HG03066 (cell line): ENCODE results near the gene CDHR2.
A peak's percentile ranks its signal among the peaks of the same experiment; 100 is the strongest.
"Not testable (repeated sequence)": the region's sequence is repeated elsewhere in the genome, so short reads cannot be mapped to it uniquely, and the experiment has no call there.

Experiments
- ATAC-seq: cut with Tn5 transposase; IDR thresholded peaks from one replicate; pipeline ENCODE4 v1.9.1; 2021; ENCODE audit warnings: low read depth; ENCODE audit not compliant: unreplicated experiment

Gene CDHR2

DNA sequence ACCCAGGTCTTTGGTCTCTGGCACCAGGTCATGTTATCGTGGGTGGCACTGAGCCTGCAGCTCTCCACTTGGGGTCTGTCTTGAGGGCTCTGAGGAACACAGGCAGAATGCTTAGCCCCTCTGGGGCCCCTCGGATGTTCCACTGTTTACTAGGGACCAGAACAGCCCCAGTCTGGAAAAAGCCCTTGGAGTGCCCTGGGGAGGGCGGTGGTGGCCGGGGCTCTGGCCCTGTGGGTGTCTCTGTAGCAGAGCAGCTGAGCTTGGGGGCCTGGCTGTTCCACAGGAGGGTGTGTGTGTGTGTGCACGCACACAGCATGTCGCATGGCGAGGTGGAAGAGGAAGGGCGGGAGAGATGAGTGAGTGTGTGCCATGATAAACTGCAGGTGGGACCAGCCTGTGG lies 45.4 kb downstream of the CDHR2 start:
- no peak for ATAC-seq

DNA sequence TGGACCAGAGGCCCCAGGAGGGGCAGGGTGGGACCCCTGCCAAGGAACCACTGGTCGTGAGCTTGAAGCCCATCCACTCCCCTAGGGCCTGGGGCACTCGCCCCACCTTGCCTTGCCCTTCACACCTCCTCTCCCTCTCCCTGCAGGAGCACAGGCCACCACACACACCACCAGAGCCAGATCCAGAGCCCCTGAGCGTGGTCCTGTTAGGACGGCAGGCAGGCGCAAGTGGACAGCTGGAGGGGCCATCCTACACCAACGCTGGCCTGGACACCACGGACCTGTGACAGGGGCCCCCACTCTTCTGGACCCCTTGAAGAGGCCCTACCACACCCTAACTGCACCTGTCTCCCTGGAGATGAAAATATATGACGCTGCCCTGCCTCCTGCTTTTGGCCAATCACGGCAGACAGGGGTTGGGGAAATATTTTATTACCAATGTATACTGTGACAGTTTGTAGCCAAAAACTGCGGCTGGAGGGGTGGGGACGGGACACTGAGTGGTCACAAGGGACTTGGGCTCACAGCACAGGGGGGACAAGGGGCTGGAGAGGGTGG lies 46.3 kb downstream of the CDHR2 start:
- ATAC-seq = no peak

DNA sequence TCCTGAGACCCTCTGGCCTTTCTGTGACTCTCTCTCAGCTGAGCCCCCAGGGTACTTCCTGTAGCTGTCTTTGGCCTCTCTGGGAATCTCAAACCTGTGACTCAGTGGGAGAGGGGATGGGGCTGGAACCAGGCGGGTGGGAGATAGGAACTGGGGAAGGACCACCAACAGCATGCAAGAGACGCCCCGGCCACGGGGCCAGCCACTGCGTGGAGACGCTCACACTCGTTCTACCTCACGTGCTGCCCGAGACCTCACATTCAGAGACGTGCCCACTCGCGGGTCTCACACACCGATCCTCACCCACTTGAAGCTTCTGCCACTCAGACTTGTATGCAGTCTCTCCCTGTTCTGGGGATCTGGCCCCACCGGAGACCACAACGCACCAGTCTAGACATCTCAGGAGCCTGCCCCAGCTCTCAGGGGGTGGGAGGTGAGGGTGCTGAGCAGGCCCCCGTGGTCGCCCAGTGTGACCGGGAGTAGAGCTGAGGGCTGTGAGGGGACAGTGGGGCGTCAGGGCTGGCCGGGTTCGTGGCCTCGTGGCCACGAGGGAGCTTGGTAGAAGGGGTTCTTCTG lies 47.0 kb downstream of the CDHR2 start:
- no peak for ATAC-seq

DNA sequence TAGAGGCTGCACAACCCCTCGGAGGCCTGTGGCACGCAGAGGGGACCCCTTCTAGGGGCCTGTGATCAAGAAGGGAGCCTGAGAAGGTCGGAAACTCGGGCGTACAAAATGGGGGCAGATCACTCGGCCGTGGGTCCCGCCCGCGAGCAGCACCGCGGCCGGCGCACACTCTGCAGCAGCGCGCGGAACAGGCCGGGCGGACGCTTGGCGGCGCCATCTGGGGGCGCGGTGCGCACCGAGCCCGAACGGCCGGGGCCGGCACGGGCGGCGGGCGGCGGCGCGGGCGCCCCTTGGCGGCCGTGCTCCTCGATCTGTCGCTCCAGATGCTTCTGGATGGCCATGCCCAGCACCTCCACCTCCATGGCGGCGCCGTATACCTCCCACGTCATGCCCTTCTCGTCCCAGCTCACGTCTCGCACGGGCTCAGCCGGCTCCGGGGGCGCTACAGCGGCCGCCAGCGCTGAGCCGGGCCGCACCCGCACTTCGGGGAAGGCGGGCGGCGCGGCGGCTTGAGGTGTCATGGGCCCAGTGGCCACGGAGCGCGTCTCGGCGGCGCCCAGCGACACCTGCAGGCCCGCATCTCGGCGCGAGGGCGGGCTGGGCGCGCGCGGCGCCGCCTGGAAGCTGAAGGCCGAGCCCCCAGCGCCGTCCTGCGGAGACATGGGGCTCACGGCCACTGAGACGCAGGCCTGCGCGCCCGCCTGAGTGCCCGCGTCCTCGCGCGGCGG lies 47.7 kb downstream of the CDHR2 start:
- no peak for ATAC-seq

DNA sequence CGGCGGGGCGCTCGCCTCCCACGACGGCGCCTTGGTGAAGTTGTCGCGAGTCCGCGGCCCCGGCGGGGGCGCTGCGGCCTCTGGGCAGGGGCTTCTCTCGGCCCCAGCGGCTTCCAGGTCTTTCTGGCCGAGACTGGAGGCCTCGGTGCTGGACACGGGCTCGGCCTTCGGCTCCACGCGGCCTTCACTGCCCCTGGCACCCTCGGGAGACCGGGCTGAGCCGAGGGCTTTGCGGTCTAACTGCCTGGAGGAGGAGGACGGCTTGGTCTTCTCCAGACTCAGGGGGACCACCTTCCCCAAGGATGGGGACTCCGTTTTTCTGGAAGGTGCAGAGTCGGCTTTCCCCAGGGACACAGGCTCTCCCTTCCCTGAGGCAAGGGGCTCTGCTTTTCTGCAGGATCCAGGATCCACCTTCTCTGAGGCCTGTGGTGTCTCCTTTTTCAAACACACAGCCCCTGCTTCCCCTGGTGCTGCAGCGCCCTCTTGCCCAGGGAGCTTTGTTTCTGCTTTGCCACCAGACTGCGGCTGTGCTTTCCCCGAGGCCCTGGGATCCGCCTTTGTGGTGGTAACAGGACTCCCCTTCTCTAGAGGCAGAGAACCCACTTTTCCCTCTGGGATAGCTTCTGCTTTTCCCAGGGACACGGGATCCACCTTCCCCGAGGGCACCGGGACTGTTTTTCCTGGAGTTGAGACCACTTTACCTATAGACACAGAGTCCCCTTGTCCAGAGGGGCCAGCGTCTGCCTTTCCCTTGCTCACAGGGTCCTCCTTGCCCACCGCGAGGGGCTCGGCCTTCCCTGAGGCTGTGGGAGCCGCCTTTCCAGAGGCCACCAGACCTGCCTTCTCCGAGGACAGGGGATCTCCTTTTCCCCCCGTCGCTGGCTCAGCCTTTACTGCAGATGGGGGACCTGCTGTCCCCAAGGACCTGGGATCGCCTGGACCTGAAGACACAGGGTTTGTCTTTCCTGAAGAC lies 48.6 kb downstream of the CDHR2 start:
- ATAC-seq = no peak

DNA sequence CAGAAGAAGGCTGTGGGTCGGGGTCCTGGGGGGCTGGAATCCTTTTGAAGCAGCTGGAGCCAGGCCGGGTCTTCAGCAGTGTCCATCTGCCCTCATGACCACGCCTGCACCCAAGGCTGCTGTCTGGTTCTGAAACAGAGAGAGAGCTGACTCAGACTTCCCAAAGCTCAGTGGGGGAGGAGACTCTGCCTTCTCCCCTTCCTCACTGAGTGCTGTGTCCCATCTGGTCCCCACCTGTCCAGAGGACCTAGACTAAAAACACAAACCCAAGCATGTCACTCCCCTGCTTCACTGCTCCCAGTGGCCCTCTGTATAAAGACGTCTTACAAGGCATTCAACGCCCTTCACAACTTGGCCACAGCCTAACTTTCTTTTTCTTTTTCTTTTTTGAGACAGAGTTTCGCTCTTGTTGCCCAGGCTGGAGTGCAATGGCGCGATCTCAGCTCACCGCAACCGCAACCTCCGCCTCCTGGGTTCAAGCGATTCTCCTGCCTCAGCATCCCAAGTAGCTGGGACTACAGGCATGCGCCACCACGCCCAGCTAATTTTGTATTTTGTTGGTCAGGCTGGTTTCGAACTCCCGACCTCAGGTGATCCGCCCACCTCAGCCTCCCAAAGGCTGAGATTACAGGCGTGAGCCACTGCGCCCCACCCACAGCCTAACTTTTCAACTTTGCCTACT lies 50.7 kb downstream of the CDHR2 start:
- not testable (repeated sequence) for ATAC-seq

DNA sequence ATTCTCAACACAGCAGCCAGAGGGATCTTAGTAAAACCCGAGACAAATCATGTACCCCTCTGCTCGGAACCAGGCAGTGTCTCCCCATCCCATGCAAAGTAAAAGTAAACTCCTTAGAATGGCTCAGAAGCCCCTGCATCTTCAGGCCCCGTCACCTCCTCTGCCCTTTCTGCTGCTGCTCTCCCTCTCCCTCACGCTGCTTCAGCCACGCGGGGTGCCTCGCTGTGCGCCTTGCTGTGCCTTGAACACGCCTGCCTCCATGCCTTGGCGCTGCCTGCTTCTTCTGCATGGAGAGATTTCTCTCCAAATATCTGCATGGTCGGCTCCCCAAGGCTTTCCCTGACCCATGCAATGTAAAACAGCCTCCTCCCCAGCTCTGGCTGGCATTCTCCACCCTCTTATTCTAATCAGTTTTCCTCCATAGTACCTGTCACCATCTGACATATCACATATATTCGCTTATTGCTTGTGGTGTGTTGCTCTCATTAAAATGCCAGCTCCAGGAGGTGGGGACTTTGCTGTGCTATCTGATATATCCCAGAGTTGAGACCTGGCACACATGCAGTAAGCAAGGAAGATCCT lies 52.9 kb downstream of the CDHR2 start:
- ATAC-seq = no peak

DNA sequence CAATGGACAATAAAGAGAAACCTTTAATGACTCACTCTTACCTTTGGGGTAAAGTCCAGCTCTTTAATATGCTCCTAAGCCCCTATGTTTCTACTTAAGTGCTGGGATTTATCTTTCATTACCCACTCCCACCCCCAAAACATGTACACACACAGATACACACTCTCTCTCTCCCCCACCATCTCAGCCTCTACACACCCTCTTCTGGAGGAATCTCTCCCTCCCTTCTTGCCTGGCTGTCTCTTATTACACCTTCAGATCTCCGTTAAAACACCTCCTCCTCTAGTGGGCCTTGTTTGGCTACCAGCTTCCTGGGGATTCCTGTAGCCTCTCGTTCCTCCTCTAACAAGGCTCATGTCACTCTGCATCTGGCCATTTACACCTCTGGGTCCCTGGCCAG lies 53.9 kb downstream of the CDHR2 start:
- no peak for ATAC-seq

DNA sequence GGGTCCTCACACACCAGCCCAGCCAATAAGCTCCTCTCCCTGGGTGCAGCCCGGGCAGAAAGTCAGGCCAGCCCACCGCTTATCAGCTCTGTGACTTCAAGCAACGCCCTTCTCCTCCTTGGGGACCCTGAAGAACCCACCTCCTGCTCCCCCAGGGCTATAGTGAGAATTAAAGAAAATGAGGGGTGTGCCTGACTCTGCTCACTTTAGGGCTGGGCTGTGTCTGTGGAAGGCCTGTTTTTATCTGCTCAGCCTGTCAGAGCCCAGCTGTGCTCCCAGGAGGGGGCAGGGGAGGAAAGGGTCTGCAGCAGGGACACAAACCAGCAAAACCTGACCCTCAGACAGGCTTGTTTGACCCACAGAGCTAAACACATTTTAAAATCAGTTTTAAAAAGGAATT lies 56.9 kb downstream of the CDHR2 start:
- no peak for ATAC-seq

DNA sequence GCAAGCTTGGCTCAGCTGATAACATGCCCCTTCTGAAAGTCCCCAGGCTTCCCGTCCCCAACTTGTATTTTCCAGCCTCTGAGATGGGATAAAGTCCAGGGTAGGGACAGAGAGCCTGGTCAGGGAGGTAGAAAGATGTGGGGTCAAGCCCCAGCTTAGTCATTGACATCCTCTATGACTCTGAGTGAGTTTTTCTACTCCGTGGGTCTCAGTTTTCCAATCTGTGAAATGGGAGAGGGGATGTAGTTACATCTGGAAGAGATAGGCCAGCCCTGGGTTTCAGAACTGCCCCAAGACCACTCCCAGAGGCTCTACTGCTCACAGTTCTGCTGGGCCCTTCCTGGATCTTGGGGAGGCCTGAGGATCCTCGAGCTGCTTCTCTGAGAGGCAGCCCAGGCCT lies 57.7 kb downstream of the CDHR2 start:
- no peak for ATAC-seq

DNA sequence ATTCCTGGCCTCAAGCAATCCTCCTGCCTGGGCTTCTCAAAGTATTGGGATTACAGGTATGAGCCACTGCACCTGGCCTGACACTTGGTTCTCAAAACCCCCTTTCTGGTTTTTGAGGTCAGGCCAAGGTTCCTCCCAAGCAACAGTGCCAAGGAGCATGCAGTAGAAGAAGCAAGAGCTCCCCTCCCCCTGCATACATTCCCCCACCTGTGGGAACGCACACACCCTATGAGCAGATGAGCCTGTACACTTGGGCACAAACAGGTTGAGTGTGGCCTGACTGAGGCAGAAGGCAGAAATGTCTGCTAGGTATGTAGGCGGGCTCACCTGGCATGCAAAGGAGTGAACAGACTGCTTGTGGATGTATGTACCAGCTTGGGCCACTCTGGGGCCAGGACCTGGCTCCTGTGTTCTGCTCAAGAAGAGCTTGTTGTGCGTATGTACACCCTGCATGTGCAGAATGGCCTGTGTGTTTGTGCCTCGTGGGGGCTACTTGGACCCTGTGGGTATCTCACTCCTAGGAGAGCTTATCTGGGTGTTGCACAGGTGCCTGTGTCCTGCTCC lies 59.1 kb downstream of the CDHR2 start:
- ATAC-seq = no peak

DNA sequence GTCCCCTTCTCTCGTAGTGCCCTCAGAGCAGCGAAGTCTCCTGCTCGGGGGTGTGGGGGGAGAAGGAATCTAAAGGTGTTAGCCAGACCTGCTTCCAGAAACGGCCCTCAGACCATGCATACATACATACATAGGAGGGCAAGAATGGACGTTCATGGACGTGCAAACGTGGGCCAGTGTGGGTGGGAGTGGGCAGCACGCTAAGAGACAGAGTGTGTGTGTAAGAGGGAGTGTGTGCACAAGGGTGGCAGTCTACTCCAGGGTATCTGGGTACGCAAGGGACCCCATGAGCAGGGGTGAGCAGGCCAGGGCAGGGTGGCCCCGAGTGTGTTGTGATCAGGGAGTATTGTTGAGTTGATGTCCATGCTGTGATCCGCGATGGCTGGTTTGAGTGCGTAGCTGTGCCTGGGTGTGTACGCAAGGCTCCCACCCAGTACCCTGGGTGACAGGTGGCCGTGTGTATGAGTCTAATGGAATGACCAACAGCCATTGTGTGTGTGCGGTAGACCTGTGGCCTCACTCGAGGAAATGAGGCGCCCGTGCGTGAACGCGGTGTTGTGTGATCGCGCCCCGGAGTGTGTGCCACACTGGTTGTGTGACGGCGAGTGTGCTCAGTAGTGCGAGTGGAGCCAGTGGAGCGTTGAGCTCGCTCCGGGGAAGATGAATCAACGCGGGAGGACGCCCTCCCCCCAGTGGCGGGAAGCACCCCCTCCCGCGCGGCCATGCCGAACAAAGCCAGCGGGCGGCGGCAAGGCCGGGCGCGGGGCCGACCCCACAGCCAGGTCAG lies 60.0 kb downstream of the CDHR2 start:
- peak; percentile 10 for ATAC-seq

DNA sequence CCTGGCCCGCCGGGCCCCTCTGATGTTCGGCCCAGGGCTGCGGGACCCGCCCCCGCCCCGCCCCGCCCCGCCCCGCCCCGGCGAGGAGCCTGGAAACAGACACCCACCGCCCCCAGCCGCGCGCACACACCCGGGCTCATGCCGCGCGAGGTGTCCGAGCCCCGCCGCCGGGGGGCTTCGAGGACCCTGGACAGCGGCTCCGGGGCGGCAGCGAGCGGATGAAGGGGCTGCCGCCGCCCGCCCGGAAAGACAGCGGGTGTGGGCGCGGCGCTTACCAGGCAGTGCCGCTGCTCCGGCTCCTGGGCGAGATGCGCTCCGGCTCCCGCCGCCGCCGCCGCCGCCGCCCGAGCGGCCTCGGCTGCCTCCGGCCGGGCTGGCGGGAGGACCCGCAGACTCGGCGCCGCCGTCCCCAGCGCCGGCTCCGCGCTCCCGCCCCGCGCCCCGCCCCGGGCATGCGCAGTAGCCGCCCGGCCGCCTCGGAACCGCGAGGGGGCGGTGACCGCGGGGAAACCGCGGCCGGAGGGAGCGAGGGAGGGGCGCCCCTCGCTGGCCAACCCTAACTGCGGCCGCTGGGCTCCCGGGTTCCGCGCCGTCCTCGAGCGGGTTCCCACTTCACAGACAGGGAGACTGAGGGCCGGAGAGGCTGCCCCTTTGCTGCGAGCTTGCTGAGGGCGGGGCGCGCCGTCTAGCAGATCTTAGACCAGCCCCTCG lies 60.7 kb downstream of the CDHR2 start, which contains the start of gene GPRIN1:
Gene GPRIN1 (minus strand): TSS at position 433 of the 711 bp plus-strand sequence. CDS start 10,322 bp downstream, outside the sequence.
- peak; percentile 67 for ATAC-seq

DNA sequence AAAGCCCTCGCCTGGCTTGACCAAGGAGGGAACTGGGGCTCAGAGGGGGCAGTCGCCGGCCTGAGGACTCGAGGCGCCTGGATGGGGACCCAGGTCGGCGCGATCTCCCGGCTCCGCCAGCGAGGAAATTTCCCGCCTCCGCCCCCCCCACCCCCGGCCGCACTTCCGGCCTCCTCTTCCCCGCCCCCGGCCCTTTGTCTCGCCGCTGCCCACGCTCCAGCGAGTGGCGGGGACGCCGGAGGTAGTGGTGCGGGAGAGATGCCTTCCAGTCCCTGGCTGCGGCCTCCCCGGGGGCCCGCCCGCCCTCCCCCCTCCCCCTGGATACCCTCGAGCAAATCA lies 61.3 kb downstream of the CDHR2 start:
- ATAC-seq = peak; percentile 17

DNA sequence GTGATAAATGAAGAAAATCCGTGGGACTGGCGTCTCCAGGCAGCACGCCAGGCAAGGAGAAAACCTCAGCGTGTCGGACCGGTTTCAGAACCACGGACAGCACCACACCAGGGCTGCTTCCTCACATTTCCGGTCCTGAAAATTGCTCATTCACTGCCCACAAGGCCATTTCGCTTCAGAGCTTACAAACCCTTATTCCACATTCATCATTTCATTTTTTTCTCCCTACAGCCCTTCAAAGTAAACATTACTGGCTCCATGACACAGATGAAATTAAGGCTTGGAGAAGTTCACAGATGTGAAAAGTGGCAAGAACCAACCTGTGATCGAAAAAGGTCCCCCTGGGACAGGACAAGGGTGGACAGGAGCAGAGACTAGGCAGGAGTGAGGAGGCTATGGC lies 62.3 kb downstream of the CDHR2 start:
- no peak for ATAC-seq

DNA sequence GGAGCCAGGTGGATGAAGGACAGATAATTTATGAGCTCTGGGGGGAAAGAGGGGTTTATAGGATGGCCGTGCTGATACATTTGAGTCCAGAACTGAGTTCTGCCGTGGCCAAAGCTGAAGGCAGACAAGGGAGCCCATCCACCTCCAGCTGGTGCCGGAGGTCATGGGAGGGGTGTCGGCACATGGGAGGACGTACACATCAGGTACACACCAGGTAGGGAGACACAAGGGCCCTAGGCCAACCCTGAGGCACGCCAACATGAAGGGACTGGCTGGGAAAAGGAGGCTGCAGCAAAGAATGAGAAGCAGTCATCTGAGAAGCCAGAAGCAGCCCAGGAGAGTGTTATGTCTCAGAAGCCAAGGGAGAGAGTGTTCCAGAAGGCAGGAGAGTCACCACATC lies 62.9 kb downstream of the CDHR2 start:
- no peak for ATAC-seq

DNA sequence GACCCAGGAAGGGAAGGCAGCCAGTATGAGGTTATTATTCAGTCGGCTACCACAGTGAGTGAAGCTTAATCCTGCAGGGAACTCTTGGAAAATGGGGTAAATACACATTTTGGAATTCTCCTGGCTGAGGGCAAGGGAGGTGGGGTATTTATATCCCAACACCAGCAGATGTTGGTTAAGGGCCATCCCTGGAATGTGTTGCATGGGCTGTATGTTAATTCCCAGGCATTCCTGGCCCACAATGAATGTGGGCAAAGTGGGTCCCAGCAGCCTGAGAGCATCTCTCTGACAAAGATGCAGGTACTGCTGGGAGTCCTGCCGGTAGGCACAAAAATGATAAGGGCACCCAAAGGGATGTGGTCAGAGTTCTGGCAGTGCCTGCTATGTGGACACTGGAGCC lies 63.7 kb downstream of the CDHR2 start:
- no peak for ATAC-seq

DNA sequence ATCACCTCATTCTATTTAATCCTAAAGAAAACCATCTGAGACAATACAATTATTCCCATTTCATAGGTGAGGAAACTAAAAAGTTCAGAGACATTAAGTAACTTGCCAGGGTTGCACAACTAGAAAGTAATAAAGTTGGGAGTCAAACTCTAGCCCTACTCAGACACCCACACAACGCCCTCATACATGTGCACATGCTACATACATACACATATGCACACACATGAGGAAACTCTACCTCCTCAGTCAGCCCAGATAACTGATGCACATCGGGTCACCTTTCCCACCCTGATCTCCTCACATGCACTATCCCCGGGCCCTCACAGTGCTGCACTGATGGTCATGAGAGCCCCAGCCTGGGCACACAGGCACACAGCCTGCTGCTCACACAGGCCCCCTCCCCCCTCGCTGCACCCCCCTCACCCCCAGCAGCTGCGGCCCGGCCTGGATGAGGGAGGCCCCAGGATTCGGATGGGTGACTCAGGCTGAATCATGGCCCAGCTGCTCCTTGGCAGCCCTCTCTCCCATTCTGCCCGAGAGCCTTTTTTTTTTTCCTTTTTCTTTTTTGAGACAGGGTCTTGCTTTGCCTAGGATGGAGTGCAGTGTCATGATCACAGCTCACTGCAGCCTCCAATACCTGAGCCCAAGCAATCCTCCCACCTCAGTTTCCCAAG lies 65.8 kb downstream of the CDHR2 start:
- ATAC-seq = no peak
